Measurements from ENCODE around the gene STX8.

GRCh38 chr17:9217151-9218056 lies 358.2 kb downstream of the STX8 start:
- TF ChIP-seq FOXK2 (IDR thresholded peaks at IDR 0.05) (no peak), ARNT (IDR thresholded peaks at IDR 0.05) (no peak), SUZ12 (IDR thresholded peaks at IDR 0.05) (no peak), SP1 (IDR thresholded peaks at IDR 0.05) (no peak), BHLHE40 (IDR thresholded peaks at IDR 0.05; ENCODE audit: borderline replicate concordance) (no peak), LEF1 (IDR thresholded peaks at IDR 0.05; ENCODE audit: borderline replicate concordance) (no peak), TARDBP (IDR thresholded peaks at IDR 0.05) (no peak)
